DLD1 (cell line): Measurements from ENCODE around the gene MAP4K4.

Source experiments
- in situ Hi-C: cut with HindIII; loops from 2 replicates; pipeline ENCODE4 v1.10.0; 2017; ENCODE audit warnings: low sequenced_read_pairs

MAP4K4 gene

GRCh38 chr2:101859604-101860003 lies 162.1 kb downstream of the MAP4K4 start:
- in situ Hi-C loops = no loop called here

- in situ Hi-C loops = no loop called here
Observed at GRCh38 chr2:101860157-101860556, 162.7 kb downstream of the MAP4K4 start.

DNA sequence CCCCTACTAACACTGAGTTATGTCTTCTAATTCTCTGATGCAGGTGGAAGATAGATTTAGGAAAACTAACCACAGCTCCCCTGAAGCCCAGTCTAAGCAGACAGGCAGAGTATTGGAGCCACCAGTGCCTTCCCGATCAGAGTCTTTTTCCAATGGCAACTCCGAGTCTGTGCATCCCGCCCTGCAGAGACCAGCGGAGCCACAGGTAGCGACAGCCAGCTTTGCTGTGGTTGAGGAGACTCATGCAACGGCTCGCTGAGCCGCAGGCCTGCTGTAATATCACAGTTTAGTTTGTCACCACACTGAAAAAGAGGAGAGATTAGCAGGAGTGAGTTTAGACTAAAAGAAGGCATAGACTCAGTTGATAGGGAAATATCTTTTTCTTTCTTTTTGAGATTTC lies 163.3 kb downstream of the MAP4K4 start:
- in situ Hi-C loops = no loop called here

DNA sequence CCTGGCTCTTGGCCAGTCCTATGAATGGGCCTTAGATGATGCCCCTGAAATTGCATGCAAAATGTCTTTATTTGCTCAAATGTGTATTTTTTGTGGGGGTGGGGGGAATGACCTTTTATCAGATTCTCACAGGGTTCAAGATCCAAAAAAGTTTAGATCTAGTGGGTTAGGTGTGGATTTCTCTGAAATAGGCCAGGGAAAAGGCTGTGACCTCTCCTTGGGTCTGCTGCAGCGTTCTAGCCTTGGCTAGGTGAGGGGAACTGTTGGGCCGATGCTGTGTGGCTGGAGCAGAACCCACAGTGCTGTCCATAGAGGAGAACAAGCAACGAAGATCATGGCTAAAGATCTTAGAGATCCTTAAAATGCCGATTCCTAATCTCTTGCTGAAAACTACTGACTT lies 163.9 kb downstream of the MAP4K4 start:
- in situ Hi-C loops = no loop called here

DNA sequence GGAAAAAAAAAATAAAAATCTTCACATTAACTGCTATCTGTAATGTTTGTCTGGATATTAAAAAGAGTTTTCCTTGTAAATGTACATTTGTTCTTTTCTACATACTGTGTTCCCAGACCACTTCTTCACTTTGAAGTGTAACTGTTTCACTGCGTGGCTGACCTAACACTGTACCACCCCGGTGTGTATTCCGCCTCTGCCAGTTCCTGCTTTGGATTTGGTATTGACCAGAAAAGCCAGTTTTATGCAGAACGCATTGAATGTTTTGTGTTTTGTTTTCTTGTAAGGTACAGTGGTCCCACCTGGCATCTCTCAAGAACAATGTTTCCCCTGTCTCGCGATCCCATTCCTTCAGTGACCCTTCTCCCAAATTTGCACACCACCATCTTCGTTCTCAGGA lies 166.0 kb downstream of the MAP4K4 start:
- in situ Hi-C loops = no loop called here

- in situ Hi-C loops = no loop called here
Observed at GRCh38 chr2:101864426-101864825, 166.9 kb downstream of the MAP4K4 start.

- in situ Hi-C loops = no loop called here
Observed at GRCh38 chr2:101868525-101868924, 171.0 kb downstream of the MAP4K4 start.

DNA sequence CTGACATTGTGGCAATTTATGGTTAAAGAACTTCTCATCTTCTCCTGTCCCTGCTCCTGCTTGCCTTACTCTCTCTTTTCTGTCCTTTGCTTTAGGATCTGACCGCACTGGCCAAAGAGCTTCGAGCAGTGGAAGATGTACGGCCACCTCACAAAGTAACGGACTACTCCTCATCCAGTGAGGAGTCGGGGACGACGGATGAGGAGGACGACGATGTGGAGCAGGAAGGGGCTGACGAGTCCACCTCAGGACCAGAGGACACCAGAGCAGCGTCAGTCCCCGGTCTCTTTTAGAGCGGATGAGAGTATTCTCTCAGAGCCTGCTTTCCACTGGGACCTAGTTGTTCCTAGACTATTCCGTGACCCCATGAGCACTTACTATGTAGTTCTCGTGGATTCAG lies 172.0 kb downstream of the MAP4K4 start:
- in situ Hi-C loops = no loop called here

GRCh38 chr2:101870444-101870843 lies 172.9 kb downstream of the MAP4K4 start:
- in situ Hi-C loops = no loop called here

DNA sequence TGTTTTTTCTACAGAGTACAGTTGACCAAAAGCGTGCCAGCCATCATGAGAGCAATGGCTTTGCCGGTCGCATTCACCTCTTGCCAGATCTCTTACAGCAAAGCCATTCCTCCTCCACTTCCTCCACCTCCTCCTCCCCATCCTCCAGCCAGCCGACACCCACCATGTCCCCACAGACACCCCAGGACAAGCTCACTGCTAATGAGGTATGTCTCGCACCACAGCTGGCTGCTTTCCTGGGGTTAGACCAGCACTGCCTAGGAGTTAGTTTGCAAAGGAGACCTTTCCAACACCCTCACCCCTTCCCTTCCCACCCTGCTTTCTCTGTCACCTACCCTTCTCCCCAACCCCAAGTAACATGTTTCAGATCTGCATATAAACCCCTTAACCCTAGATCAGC lies 174.0 kb downstream of the MAP4K4 start:
- in situ Hi-C loops = no loop called here

GRCh38 chr2:101872480-101872879 lies 175.0 kb downstream of the MAP4K4 start:
- in situ Hi-C loops = no loop called here

DNA sequence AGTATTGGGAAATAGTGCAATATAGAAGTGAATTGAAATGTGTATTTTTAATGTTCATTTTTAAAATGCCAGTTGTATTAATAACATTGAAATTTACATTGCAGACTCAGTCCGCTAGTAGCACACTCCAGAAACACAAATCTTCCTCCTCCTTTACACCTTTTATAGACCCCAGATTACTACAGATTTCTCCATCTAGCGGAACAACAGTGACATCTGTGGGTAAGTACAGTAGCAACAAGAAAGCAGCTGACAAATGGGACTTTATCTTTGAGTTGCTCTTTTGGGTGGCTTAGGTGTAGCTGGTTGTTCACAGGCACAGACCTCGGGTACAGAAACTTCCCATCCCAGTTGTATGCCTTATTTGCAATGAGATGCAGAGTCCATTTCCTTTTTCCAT lies 176.0 kb downstream of the MAP4K4 start:
- in situ Hi-C loops = no loop called here

DNA sequence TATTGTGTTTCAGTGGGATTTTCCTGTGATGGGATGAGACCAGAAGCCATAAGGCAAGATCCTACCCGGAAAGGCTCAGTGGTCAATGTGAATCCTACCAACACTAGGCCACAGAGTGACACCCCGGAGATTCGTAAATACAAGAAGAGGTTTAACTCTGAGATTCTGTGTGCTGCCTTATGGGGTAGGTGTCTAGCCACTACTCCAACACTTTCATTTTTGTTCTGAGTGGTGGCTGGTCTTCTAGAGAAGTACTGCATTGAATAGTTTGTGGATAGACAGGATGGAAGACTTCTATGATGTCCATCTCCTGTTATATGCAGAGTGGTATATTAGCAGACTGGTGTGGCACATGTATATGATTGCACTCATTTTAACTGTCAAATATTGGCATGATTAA lies 176.6 kb downstream of the MAP4K4 start:
- in situ Hi-C loops = no loop called here

DNA sequence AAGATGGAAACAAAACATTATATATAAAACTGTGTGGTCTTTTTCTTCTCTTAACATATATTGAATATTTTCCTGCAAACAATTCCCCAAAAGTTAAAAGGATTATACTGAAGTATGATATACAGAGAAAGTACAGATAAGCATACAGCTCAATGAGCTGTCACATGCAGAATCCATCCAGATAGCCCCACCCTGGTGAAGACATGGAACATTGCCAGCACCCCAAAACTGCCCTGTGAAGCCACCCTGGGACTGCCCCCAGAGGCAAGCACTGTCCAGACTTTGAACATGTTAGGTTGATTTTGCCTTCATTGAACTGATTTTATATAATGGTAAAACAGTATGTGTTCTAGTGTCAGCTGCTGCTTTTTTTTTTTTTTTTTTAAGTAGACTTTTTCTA lies 182.0 kb downstream of the MAP4K4 start:
- in situ Hi-C loops = no loop called here

GRCh38 chr2:101881131-101881530 lies 183.6 kb downstream of the MAP4K4 start:
- in situ Hi-C loops = no loop called here

- in situ Hi-C loops = no loop called here
Observed at GRCh38 chr2:101882769-101883307, 185.3 kb downstream of the MAP4K4 start.

DNA sequence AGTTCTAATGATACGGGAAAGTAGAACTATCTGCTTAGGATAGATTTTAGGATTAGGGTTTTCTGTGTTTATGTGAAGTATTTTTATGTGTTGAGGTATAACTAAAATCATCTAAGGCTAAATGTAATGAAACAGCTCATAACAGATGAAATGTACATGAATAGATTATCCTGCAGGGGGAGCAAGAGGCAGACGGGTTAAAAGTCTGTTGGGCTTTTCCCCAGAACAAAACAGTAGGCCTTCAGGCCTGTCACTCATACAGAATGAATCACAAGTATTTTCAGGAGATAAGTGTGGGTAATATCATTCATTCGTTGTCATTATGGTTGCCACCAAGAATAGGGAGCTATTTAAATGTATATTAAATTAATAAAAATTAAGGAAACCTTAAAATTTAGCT lies 186.4 kb downstream of the MAP4K4 start:
- in situ Hi-C loops = no loop called here

GRCh38 chr2:101884423-101884822 lies 186.9 kb downstream of the MAP4K4 start:
- in situ Hi-C loops = no loop called here

DNA sequence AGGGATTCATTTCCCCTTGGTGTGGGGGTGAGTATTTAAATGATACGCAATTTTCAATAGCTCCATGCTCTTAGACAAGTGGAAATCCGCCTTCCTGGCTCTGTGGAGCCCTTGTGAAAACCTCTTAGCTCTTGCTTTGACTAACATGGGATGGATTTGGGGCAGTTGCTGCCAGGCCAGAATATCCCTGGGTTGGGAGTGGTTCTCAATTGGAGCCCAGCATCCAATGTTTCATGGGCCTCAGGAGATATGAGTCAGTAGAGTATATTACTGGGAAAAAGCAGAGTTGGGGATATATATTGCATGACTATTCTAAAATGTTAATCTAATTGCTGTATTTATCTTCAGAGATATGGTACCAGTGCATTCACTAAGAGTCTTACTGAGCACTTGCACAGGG lies 189.8 kb downstream of the MAP4K4 start:
- in situ Hi-C loops = no loop called here

GRCh38 chr2:101889460-101890098 lies 192.1 kb downstream of the MAP4K4 start:
- in situ Hi-C loops = no loop called here

- in situ Hi-C loops = no loop called here
Observed at GRCh38 chr2:101892377-101892776, 194.9 kb downstream of the MAP4K4 start.

- in situ Hi-C loops = no loop called here
Observed at GRCh38 chr2:101893681-101894381, 196.3 kb downstream of the MAP4K4 start.

GRCh38 chr2:101895039-101895438 lies 197.5 kb downstream of the MAP4K4 start:
- in situ Hi-C loops = no loop called here
